ENCODE results near the gene KRT37. TPM values are rescaled to one million over a fixed set of nuclear protein-coding genes. Genes with fewer than 3 reads are reported as not detected.
"Not testable (repeated sequence)": the region's sequence is repeated elsewhere in the genome, so short reads cannot be mapped to it uniquely, and the experiment has no call there.

The KRT37 gene
- total RNA-seq, 1 donor from 2014 or later, result not detected

GRCh38 chr17:41434005-41434404 is 9.6 kb upstream of the KRT37 start:
- H3K9me3 Mint-ChIP-seq (ENCODE audit: unreplicated experiment), result no peaks in the 10 kb centered on the region
- H3K27ac Mint-ChIP-seq (ENCODE audit: unreplicated experiment), result no peak overlapping the region
- H3K4me3 Mint-ChIP-seq (ENCODE audit: unreplicated experiment), result no peak overlapping the region
- TF ChIP-seq CTCF (IDR thresholded peaks at IDR 0.05), result no peak
- H3K36me3 Mint-ChIP-seq (ENCODE audit: unreplicated experiment), result no peaks in the 10 kb centered on the region
- no peaks in the 10 kb centered on the region for H3K4me1 Mint-ChIP-seq (ENCODE audit: unreplicated experiment)
- peaks cover 4% of the 10 kb centered on the region for H3K27me3 Mint-ChIP-seq (ENCODE audit: unreplicated experiment)
- DNase-seq (ENCODE audit: extremely low spot score, unreplicated experiment), result no peak

- DNase-seq (ENCODE audit: extremely low spot score, unreplicated experiment), result no peak
- H3K4me3 Mint-ChIP-seq (ENCODE audit: unreplicated experiment), result no peak overlapping the region
- H3K36me3 Mint-ChIP-seq (ENCODE audit: unreplicated experiment), result no peaks in the 10 kb centered on the region
- H3K4me1 Mint-ChIP-seq (ENCODE audit: unreplicated experiment), result no peaks in the 10 kb centered on the region
- no peaks in the 10 kb centered on the region for H3K9me3 Mint-ChIP-seq (ENCODE audit: unreplicated experiment)
- peaks cover 4% of the 10 kb centered on the region for H3K27me3 Mint-ChIP-seq (ENCODE audit: unreplicated experiment)
- no peak for TF ChIP-seq CTCF (IDR thresholded peaks at IDR 0.05)
- H3K27ac Mint-ChIP-seq (ENCODE audit: unreplicated experiment), result no peak overlapping the region
These were observed 9.2 kb upstream of the KRT37 start for GRCh38 chr17:41433586-41433985.

GRCh38 chr17:41430376-41430775 is 6.0 kb upstream of the KRT37 start:
- H3K27ac Mint-ChIP-seq (ENCODE audit: unreplicated experiment); H3K4me3 Mint-ChIP-seq (ENCODE audit: unreplicated experiment); H3K4me1 Mint-ChIP-seq (ENCODE audit: unreplicated experiment); H3K9me3 Mint-ChIP-seq (ENCODE audit: unreplicated experiment); H3K27me3 Mint-ChIP-seq (ENCODE audit: unreplicated experiment); H3K36me3 Mint-ChIP-seq (ENCODE audit: unreplicated experiment); DNase-seq (ENCODE audit: extremely low spot score, unreplicated experiment): not testable (repeated sequence)

- Mint-ChIP-seq H3K27me3 (ENCODE audit: unreplicated experiment) (peaks cover 2% of the 10 kb centered on the region), H3K9me3 (ENCODE audit: unreplicated experiment) (no peaks in the 10 kb centered on the region), H3K4me1 (ENCODE audit: unreplicated experiment) (no peaks in the 10 kb centered on the region), H3K27ac (ENCODE audit: unreplicated experiment) (no peak overlapping the region), H3K36me3 (ENCODE audit: unreplicated experiment) (no peaks in the 10 kb centered on the region), H3K4me3 (ENCODE audit: unreplicated experiment) (no peak overlapping the region)
- no peak for TF ChIP-seq CTCF (IDR thresholded peaks at IDR 0.05)
- DNase-seq (ENCODE audit: extremely low spot score, unreplicated experiment), result no peak
These were observed 5.3 kb upstream of the KRT37 start for GRCh38 chr17:41429667-41430066.

- DNase-seq (ENCODE audit: extremely low spot score, unreplicated experiment), result no peak
- no peaks in the 10 kb centered on the region for H3K9me3 Mint-ChIP-seq (ENCODE audit: unreplicated experiment)
- TF ChIP-seq CTCF (IDR thresholded peaks at IDR 0.05), result no peak
- no peak overlapping the region for H3K4me3 Mint-ChIP-seq (ENCODE audit: unreplicated experiment)
- peaks cover 2% of the 10 kb centered on the region for H3K27me3 Mint-ChIP-seq (ENCODE audit: unreplicated experiment)
- H3K27ac Mint-ChIP-seq (ENCODE audit: unreplicated experiment), result no peak overlapping the region
- no peaks in the 10 kb centered on the region for H3K36me3 Mint-ChIP-seq (ENCODE audit: unreplicated experiment)
- H3K4me1 Mint-ChIP-seq (ENCODE audit: unreplicated experiment), result no peaks in the 10 kb centered on the region
These were observed 4.4 kb upstream of the KRT37 start for GRCh38 chr17:41428591-41429291.

- not testable (repeated sequence) for DNase-seq (ENCODE audit: extremely low spot score, unreplicated experiment); H3K36me3 Mint-ChIP-seq (ENCODE audit: unreplicated experiment); H3K27me3 Mint-ChIP-seq (ENCODE audit: unreplicated experiment); H3K4me3 Mint-ChIP-seq (ENCODE audit: unreplicated experiment); H3K9me3 Mint-ChIP-seq (ENCODE audit: unreplicated experiment); H3K27ac Mint-ChIP-seq (ENCODE audit: unreplicated experiment); H3K4me1 Mint-ChIP-seq (ENCODE audit: unreplicated experiment)
These were observed 1.8 kb downstream of the KRT37 start for GRCh38 chr17:41422586-41422985.
